GM19438 (cell line): ENCODE measurements around the gene C1orf159.
"Not testable (repeated sequence)": the region's sequence is repeated elsewhere in the genome, so short reads cannot be mapped to it uniquely, and the experiment has no call there.

Experiments used
- ATAC-seq: cut with Tn5 transposase; IDR thresholded peaks from one replicate; pipeline ENCODE4 v1.9.1; 2021; ENCODE audit warnings: low read depth; ENCODE audit not compliant: unreplicated experiment

C1orf159 gene

DNA sequence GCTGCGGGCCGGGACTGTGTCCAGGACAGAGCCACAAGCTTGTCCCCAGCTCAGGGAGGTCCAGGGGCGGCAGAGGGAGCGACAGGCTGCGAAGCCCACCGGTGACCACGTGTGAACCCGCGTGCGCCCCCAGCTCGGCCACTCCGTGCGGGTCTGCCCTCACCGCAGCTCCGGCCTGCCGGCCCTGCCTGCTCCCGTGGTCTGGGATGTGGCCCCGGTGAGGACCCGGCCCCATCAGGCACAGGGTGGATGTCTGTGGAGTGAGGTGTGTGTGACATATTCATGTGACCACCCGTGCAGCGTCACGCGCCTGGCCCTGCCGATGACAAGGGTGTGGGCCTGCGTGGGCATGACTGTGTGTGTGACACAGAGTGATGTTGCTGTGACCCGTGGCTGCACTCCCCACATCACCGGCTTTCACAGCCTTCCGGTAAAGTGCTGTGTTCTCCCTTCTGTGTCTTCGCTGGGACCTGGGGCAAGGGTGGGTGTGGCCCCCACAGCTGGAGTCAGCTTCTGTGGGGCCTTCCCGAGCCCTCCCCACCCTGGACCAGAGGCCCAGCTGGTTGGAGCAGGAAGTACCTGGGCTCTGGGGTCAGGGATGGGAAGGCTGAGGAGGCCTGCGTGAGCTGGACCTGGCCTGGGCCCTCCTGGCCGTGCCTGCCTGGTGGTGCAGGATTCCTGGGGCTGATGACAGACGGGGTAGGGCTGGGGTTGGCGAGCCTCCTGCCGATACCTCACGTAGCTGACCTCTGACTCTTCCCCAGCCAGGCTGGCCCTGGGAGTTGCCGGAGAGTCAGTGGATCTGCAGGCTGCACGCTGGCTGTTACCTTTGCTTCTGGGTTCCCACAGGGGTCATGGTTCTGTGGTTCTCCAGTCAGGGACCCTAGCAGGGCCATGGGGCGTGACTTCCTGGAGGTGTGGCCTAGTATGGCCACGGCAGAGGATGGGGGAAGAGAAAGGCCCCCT, 45.9 kb downstream of the C1orf159 start:
- no peak for ATAC-seq

GRCh38 chr1:1069056-1069710, 46.7 kb downstream of the C1orf159 start:
- ATAC-seq: no peak

- ATAC-seq: no peak
Measured at GRCh38 chr1:1068517-1069055, 47.3 kb downstream of the C1orf159 start.

DNA sequence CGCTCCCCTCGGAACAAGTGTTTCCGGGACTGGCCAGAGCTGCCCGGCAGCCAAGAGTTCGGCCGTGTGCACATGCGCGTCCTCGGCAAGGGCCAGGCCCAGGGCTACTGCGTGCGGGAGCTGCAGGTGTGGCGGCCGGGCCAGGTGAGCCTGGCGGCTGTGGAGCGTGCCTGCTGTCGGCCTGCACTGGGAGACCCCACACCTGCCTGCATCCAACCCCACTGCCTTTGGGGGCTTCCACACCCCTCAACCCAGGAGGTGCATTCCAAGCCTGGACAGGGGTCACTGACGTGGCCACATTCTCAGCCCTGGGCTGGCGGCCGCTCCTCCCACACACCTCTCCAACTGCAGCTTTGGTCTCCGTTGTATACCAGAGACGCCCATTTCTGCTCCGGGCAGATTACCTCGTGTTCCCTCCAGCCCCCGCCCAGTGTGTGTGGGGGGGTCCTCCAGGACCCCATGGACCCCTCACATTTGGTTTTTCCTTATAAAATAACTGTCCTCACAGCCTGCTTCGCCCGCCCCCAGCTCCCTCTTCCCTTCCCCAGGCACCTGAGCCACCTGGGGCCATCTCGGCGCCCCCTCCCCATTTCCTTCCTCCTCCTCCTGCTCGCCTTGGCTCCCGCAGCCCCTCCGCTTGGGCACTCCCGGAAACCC, 47.9 kb downstream of the C1orf159 start:
- no peak for ATAC-seq

DNA sequence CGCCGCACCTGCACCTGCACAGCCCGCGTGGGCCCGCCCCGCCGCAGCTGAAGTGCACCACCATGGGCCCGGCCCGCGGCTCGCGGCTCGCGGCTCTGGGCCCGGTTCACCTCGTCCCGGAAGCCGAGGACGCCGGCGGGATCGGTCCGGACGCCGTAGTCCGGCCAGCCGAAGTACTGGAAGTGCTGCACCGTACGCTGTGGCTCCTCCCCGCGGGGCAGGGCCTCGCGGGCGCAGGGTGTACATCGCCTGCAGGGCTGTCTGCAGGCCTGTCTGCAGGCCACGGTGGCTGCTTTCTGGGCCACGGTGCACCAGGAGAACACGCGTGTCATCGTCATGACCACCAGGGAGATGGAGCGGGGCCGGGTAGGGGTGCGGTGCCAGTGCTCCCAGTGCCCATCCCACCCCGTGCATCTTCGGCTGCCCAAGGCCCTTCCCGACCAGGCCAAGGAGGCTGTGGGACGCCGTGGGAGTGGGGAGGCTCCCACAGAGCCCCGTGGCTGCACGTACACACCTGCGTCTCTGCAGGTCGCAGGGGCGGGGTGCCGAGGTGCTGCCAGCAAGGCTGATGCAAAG, 48.5 kb downstream of the C1orf159 start:
- no peak for ATAC-seq

DNA sequence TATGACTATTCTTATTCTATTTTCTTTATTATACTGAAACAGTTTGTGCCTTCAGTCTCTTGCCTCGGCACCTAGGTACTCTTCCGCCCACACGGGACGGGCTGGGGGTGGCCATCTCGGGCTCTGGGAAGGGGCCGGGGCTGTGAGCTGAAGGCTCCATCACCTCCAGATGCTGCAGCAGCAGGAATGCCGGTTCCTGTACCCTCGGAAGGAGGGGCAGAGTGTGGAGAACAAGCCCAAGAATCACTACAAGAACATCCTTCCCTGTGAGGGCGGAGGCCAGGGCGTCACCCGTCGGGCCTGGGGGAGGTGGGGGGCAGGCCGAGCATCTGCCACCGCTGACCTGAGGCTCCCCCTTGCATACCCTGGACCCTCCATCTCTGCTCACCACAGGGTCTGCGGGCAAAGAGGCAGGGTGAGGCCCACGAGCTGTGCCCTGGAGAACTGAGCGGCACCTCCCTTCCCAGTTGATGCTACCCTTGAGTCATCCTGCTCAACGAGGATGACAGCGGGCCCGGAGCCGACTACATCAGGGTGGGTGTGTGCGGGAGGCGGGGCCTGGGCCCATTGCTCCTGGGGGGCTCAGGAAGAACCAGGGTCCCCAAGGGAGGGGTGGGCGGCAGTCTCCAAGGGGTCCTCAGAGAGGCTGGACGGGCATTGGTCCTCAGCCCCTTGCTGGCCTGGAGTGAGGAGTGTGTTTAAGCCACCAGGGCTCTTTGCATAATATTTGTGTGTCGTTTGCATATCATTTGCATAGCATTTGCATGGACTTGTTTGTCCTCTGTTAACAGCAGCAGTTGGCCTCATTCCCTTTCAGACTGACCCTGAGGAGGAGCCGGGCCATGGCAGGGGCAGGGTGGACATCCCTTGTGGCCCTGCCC, 49.2 kb downstream of the C1orf159 start:
- no peak for ATAC-seq

- ATAC-seq: not testable (repeated sequence)
Measured at GRCh38 chr1:1065940-1066304, 50.0 kb downstream of the C1orf159 start.

- ATAC-seq: no peak
Measured at GRCh38 chr1:1065265-1065939, 50.5 kb downstream of the C1orf159 start.

DNA sequence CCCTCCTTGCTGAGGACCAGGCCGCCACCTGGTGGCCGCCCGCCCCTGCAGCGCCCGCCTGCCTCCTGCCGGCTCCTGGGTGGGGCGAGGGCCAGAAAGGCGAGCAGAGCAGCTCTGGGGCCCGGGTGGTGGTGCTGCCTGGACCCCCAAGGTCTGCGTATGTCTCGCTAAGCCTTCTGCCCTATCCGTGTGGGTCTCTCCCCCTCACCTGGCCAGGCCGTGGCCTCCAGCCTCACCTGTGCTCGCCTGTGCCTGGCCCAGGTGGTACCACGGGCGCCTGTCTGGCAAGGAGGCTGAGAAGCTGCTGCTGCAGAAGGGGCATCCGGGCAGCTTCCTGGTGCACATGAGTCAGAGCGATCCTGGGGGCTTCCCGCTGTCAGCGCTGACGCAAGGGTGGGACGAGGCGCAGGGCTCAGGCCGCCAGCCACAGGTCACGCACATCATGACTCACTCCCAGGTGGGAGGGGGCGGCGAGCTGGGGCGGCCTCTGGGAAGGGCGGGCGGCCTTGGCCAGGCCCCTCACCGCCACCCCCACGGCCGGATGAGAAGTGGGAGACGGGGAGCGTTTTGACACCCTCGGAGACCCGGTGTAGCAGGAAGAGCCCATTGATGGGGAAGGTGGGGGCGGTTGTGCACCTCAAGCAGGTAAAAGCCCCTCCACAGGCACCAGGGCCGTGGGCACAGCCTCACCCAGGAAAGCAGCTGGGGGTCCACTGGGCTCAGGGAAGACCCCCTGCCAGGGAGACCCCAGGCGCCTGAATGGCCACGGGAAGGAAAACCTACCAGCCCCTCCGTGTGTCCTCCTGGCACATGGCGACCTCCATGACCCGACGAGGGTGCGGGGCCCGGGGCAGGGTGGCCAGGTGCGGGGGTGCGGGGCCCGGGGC, 51.7 kb downstream of the C1orf159 start:
- peak; percentile 42 for ATAC-seq

DNA sequence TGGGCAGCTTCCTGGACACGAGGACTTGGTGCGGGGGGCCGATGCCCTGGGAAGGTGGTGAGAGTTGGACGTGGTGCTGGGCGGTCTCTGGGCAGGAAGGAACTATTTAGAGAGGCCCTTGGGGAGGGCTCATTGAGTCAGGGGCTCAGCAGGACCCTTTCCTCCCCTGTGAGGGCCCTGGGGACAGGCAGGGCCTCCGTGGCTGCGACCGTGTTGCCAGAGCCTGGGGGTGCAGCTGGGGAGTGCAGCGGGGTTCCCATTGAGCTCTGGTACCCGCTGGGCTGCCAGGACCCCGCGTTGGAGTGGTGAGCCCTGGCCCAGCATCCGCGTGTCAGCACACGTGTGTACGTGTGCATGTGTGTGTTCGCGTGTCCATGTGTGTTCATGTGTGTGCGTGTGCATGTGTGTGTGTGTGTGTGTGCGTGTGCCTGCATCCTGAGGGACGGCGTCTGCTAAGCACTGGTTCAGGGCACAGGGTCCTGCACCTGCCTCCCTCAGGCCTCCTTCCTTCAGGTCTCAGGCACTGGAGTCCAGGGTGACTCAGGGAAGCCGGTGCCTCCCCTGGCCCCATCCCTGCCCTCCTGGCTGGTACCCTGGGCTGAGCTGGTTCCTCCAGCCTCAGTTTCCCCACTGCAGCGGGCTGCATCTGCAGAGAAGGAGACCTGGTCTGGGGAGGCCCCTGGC, 52.5 kb downstream of the C1orf159 start:
- no peak for ATAC-seq

DNA sequence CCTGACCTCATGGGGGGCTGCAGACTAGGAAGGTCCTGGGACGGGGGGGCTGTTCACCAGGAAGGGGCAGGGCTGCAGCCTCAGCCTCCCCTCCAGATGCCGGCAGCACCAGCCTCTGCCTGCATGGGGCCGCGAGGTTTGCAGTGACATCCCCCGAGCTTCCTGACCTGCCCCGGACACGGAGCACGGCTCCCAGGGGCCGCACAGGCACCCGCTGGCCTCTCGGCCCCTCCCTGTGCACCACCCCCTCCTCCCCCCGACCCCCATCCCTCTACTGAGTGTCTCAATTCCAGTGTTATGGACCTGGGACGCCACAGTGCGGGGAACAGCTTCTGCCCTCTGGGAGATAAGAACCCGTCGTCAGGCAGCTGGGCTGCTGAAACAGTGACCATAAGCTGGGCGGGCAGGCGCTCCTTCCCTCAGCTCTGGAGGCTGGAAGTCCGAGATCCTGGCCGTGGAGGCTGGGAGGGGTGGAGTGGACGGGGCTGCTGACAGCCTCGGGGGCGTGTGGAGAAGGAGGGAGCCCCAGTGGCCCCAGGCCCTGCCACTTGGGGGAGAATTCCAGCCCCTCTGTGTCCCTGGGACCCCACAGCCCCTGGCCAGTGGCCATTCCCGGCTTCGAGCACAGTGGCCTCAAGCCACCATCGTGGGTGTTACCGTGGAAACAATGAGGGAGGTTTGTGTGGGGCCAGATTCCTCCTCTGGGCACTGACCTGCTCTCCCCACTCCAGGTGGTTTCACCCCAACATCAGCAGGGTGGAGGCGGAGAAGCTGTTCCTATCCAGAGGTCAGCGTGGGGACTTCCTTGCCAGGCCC, 53.3 kb downstream of the C1orf159 start:
- no peak for ATAC-seq

DNA sequence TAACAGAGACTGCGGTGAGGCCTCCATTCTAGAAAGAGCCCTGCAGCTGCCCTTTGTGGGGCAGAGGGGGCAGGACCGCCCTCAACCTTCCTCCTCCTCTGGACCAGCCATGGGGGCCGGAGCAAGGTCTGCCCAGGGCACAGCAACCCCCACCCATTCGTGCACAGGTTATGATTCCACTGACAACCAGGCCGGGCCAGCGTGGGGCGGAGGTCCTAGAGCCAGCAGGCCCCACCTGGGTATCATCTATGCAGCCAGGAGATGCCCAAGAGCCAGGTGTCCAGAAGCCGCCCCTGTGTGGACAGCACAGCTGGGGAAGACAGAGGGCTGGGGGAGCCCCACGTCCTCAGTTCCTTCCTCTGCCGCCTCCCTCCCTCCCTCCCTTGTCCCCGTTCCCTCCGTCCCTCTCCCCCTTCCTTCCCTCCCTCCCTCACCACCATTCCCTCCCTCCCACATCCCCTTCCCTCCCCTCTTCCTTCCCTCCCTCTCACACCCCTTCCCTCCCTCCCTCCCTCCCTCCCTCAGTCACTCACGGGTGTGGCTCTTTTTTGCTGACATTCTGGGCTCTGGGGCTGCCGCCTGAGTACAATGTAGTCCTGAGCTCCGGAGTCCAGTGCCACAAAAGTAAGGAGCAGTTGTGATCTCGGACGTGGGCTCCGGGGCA, 54.1 kb downstream of the C1orf159 start:
- no peak for ATAC-seq

- no peak for ATAC-seq
Measured at GRCh38 chr1:1060281-1061000, 55.4 kb downstream of the C1orf159 start.

- ATAC-seq: peak; percentile 52
Measured at GRCh38 chr1:1059494-1060280, 56.2 kb downstream of the C1orf159 start.

DNA sequence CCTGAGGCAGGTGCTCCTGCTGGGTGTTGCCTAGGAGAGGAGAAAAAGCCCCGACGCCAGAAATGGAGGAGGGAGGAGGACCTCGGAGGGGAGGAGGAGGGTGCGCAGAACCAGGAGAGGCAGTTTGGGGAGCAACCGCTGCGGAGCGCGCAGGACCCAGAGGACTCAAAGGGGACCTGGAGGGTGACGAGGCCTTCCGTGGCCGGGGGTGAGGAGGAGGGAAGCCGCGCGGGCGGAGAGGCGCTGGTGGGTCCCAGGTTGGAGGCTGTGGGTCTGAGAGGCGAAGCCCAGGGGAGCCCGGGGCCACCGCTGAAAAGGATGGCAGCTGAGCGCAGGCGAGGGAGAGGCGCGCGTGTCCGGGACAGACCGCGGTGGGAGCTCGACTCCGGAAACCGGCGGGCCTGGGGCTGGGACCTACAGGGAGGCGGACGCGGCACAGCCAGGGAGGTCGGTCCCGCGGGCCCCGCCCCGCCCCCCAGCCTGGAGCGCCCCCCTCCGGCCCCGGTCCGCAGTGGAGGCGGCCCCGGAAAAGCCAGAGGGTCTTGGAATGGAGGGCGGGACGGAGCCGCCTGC, 56.9 kb downstream of the C1orf159 start:
- peak; percentile 43 for ATAC-seq
